ENCODE measurements around the gene FOXP1.
"Not testable (repeated sequence)": the region's sequence is repeated elsewhere in the genome, so short reads cannot be mapped to it uniquely, and the experiment has no call there.

FOXP1 gene

DNA sequence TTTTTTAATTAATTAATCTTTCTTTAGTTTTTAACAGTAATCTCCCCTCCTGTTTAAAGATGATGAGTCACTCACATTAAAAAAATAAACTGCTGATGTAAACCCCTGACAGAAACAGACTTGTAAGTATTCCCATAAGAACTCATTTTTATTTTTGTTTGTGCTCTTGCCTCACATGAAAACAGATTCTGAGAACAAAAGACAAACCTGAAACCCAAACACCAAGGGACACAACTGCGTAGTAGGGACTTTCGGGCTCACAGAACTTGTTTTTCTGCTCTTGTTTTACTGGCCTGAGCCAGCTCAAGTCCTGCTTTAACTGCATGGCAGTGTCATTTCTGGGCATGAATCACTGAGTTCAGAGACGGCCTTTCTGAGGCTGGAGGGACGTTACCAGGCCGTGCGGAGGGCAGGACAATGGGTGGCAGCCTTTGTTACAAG, 600.8 kb downstream of the FOXP1 start:
- no peak for DNase-seq

- DNase-seq, result no peak
These were observed 601.2 kb downstream of the FOXP1 start for GRCh38 chr3:70982284-70982683.

GRCh38 chr3:70981231-70981880, 602.2 kb downstream of the FOXP1 start:
- DNase-seq, result no peak

DNA sequence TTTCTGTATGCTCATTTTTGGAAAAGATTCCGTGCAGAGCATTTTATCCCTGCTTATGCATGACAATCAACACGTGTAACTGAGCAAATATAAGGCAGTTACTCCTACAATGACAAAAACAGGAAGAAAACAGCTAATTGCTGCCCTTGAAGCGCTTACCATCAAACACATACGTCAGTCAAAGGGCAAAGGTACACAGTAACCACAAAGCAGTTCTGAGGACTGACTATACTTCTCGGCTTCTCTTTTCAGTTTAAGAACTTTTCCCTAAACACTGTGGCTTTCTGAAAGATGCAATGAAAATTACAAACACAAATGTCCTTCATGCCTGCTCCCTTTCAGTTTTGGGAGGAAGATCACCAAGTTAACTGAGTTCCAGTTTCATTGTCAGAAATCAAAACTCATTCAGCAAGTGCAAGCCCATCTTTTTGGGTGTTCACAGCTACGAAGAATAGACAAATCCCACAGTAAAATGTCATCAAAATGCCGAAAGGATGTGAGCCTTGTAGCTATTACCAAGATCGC, 602.8 kb downstream of the FOXP1 start:
- no peak for DNase-seq

DNA sequence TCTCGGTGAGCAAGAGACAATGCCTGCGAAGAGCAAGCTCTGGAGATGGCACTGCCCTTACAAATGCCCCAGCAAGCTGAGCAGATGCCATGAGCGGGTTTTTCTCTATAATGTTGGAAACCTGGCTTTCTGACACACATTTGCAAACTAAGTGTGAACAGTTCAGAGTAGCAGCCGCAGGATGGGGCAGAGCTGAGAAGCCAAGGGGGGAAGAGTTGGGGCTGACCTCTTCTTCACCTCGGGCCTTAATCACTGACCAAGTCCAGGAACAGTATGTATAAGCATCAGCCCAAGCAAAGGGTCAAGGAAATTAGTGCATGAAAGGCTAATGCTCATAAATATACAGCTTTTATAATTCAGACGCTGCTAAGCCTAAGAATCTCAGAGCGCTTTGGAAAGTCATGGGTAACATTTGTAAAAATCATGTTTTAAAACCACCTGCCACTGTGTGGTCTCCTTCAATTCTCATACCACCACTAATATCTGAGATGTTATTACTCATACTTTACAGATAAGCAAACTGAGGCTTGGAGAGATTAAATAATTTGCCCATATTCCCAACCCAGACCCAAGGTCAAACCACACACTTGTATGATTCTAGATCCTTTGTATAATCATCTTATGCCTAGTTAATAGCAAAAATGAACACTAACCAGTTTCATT, 603.4 kb downstream of the FOXP1 start:
- DNase-seq, result no peak

DNA sequence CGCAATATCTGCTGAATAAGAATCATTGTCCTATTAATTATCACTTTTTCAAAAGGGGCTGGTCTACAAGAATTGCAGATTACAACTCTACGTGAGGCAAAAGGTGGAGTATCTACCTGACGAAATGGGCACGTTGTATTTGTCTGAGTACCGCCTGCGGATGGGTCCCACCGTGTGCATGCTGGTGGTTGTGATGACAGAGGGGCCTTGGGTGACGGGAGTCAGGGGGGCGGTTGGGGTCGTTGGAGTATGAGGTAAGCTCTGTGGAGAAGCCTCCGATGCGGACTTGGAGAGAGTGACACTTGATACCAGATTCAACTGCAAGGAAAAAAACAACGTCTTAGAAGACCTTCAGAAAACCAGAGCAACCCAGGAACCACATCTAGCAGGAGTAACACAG, 605.8 kb downstream of the FOXP1 start:
- no peak for DNase-seq

DNA sequence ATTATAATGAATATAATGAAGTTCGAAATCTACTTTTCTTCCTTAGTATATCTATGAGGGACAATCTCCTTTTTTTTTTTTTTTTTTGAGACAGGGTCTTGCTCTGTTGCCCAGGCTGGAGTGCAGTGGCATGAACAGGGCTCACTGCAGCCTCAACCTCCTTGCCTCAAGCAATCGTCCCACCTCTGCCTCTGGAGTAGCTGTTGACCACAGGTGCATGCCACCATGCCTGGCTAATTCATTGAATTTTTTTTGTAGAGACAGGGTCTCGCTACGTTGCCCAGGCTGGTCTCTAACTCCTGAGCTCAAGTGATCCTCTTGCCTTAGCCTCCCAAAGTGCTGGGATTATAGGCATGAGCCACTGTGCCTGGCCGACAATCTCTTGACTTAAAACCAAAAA, 607.5 kb downstream of the FOXP1 start:
- not testable (repeated sequence) for DNase-seq

DNA sequence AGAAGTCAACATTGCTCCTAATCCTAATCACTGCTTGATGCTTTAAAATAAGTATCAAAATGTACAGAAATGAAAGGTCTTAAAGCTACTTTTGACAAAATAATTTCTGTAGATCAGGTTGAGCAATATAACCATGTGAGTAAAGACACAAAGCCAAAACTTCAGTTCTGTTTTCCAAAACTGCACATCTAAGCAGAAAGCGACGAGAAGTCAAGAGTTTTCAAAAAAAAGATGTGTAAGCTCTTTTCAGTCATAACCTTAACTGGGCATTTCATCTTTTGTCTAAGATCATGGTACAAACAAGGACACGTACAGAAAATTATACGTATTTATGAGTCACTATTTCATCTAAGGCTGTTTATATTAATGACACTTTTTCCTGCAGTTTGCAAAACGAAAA, 608.8 kb downstream of the FOXP1 start:
- DNase-seq, result no peak

DNA sequence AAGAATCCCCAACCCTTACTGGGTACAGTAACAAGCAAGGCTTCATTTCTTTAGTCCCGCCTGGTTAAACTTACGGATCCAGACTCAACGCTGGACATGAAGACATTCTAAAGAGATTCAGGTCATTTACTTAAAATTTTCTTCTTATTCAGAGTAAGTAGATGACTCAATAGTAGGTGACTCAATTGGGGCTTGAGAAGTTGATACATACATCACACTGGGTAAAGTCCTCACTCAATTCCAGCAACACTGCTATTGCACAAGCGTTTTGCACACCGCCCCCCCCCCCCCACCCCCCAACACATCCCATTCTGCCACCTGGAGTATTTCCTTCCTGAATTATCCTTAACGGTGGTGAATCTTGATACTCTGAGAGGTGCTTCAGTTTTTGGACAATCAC, 610.0 kb downstream of the FOXP1 start:
- DNase-seq, result no peak

DNA sequence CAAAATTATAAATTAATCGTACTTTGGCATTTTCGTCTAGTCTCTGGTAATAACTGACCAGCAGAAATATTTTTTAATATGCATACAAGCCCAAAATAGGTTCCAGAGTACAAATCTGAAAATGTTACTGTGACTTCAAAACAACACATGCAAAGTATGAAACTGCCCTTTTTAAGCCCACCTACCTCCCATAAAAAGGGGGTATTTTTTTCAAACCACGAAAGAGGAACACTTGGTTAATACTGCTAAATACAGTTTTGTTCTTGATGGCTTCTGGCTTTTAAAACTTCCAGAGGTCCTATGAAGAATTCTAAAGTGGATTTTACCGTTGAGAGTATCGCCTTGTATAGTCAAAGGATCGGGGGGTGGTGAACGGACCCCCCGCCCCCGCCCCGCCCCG, 610.7 kb downstream of the FOXP1 start:
- DNase-seq, result no peak

- no peak for DNase-seq
These were observed 612.6 kb downstream of the FOXP1 start for GRCh38 chr3:70970952-70971351.

DNA sequence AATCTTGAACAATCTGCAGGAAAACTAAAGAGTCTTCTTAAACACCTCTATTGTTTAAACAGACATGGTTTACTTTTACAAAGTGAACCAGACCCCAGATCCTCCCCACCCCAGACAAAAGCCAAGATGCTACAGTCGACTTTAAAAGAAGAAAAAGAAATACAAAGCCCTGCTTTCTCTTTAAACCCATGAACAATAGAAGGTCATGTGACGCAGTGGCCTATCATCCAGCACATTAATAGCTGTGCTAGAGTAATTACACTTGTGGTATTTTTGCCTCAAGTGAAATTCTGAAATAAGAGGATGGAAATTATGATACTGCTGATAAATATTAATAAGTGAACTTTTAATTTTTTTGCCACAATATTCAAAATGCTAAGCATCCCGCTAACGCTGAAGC, 613.4 kb downstream of the FOXP1 start:
- no peak for DNase-seq

- no peak for DNase-seq
These were observed 619.9 kb downstream of the FOXP1 start for GRCh38 chr3:70963431-70964275.

DNA sequence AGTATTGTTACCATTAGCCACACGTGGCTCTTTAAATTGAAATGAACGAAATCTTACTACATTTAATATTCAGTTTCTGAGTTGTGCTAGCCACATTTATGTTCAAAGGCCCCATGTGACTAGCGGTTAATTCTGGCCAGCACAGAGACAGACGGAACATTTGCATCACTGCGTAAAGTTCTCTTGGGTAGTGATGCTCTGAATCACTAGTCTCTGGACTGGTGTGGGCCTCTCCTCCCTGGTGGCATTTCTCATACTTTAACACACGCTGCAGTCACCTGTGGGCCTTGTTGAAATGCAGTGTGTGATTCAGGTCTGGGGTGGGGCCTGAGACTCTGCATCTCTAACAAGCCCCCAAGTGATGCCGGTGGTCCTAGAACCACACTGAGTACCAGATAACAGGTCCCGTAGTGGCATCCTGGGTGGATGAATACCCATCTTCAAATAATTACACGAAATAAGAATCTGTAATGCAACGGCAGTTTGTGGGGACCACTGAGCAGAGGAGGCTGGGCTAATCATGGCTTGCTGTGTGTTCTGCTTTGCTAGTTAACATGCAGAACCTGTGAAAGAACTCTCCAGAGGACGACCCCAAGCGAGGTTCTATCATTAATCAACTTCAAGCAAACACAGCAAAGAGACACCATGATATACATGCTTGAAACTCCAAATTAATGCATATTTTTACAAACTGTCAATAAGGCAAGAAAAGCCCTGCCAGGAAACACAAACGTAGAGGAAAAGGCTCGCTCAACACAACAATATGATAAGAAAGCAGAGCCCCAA, 623.8 kb downstream of the FOXP1 start:
- DNase-seq, result no peak

DNA sequence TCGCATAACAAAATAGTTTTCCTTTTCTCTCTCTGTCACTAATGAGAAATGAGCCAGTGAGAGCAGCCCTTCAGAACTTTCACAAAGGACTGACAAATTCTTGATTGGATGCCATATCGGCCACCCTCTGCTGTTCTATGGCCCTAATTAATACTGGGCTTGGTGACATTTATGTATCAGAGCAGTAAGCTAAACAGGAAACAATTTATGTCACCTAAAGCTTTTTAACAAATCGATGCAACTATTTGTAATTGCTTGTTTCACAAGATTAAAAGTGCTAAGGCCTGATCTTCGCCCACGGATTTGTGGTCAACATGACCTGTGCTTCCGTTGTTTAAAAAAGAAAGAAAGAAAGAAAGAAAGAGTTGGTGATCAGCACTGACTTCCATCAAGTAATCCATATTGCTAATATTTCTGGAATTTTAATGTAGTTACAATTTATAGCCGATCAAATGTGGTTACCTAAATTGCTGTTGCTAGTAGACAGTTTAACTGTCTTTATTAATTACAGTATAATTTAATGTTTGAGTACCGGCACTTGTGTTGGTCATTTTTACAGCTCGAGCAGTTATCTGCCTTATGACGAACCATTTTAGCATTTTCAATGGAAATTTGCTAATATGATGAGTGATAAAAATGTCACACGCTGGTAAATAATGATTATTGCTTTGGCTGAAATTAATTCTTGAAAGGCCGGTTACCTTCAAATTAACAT, 631.3 kb downstream of the FOXP1 start:
- no peak for DNase-seq

GRCh38 chr3:70951316-70951715, 632.2 kb downstream of the FOXP1 start:
- no peak for DNase-seq

DNA sequence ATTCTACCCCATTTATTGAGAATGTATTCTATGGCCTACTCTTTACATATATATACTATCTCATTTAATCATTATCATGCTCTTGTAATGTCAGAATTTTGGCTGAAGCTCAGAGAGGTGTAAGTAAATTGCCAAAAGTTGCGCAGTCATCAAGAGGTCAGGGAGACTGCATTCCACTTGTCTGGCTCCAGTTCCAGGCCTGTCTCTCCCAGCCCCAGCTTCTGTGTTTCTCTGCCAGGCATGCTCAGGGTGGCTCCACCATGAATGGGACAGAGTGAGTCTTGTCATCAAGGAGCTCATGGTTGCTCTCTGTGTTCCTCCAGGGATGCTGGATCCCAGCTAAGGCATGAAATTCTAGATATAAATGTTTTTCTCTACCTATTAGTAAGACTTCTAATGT, 635.9 kb downstream of the FOXP1 start:
- DNase-seq, result no peak

- no peak for DNase-seq
These were observed 639.6 kb downstream of the FOXP1 start for GRCh38 chr3:70943886-70944285.

- no peak for DNase-seq
These were observed 650.3 kb downstream of the FOXP1 start for GRCh38 chr3:70933105-70933810.

DNA sequence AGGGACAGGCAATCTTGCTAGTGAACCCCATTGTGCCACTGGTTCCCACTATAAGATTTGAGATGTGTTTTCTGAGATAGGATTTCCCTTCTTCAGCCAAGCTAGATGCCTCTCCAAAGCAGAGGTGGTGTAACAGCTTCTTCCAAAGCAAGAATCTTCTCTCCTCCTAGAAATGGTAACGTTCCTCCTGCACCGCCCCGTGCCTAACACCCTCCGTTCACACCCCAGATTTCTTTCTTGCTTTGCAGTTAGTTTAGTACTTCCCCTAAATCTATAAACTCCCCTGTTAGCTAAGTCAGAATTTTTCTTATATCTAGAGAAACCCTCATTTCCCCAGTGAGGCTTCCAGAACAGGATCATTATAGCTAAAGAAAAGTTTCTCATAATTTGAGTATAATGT, 653.5 kb downstream of the FOXP1 start:
- DNase-seq, result no peak

GRCh38 chr3:70927239-70927638, 656.3 kb downstream of the FOXP1 start:
- no peak for DNase-seq

GRCh38 chr3:70926835-70927234, 656.7 kb downstream of the FOXP1 start:
- no peak for DNase-seq

Measured in GF-D8 (cell line).